Activated CD4-positive, alpha-beta T cell treated with anti-CD3 and anti-CD28 coated beads, Interleukin-2, amount 50 U/mL, for 1 hour (primary cell): ENCODE results near the gene SPATS2.
"Not testable (repeated sequence)": the region's sequence is repeated elsewhere in the genome, so short reads cannot be mapped to it uniquely, and the experiment has no call there.

Source experiments
- DNase-seq: peaks from one replicate; pipeline ENCODE4 v3.0.0-alpha.2; 2020

SPATS2 gene

GRCh38 chr12:49357103-49357678 is 10.1 kb upstream of the SPATS2 start:
- DNase-seq, result no peak

- DNase-seq, result peak; percentile 47
Observed at GRCh38 chr12:49358483-49359141, 8.7 kb upstream of the SPATS2 start.

- DNase-seq, result no peak
Observed at GRCh38 chr12:49359671-49360070, 7.6 kb upstream of the SPATS2 start.

- DNase-seq, result no peak
Observed at GRCh38 chr12:49362077-49362476, 5.2 kb upstream of the SPATS2 start.

GRCh38 chr12:49364989-49365388 is 2.3 kb upstream of the SPATS2 start:
- no peak for DNase-seq

- DNase-seq, result no peak
Observed at GRCh38 chr12:49365542-49365941, 1.7 kb upstream of the SPATS2 start.

- DNase-seq, result no peak
Observed at GRCh38 chr12:49366096-49366651, 1.1 kb upstream of the SPATS2 start.

- DNase-seq, result peak; percentile 83
Observed at GRCh38 chr12:49366652-49367380, 446 bp upstream of the SPATS2 start.

- no peak for DNase-seq
Observed at GRCh38 chr12:49368240-49368600, 958 bp downstream of the SPATS2 start.

GRCh38 chr12:49369411-49370145 is 2.3 kb downstream of the SPATS2 start:
- DNase-seq, result no peak

- DNase-seq, result no peak
Observed at GRCh38 chr12:49370539-49370938, 3.3 kb downstream of the SPATS2 start.

GRCh38 chr12:49375406-49375805 is 8.1 kb downstream of the SPATS2 start:
- no peak for DNase-seq

GRCh38 chr12:49377386-49377785 is 10.1 kb downstream of the SPATS2 start:
- DNase-seq, result no peak

GRCh38 chr12:49380184-49380583 is 12.9 kb downstream of the SPATS2 start:
- DNase-seq, result not testable (repeated sequence)

GRCh38 chr12:49388682-49389386 is 21.6 kb downstream of the SPATS2 start:
- DNase-seq, result peak; percentile 57

- no peak for DNase-seq
Observed at GRCh38 chr12:49389387-49389703, 22.1 kb downstream of the SPATS2 start.

- no peak for DNase-seq
Observed at GRCh38 chr12:49397000-49397399, 29.7 kb downstream of the SPATS2 start.

GRCh38 chr12:49400304-49400703 is 33.0 kb downstream of the SPATS2 start:
- DNase-seq, result no peak

- DNase-seq, result no peak
Observed at GRCh38 chr12:49403971-49404450, 36.7 kb downstream of the SPATS2 start.

- DNase-seq, result no peak
Observed at GRCh38 chr12:49404956-49405355, 37.7 kb downstream of the SPATS2 start.

- DNase-seq, result no peak
Observed at GRCh38 chr12:49410818-49411217, 43.6 kb downstream of the SPATS2 start.

GRCh38 chr12:49413010-49413409 is 45.7 kb downstream of the SPATS2 start:
- DNase-seq, result no peak

GRCh38 chr12:49413796-49414195 is 46.5 kb downstream of the SPATS2 start:
- no peak for DNase-seq
